HG03060 (cell line): ENCODE data around the gene MYOG.

ENCODE experiments used
- ATAC-seq: cut with Tn5 transposase; IDR thresholded peaks from one replicate; pipeline ENCODE4 v1.9.1; 2021; ENCODE audit warnings: low read depth, moderate number of reproducible peaks; ENCODE audit not compliant: unreplicated experiment

The MYOG gene

GRCh38 chr1:203049077-203049476 is 36.7 kb downstream of the MYOG start:
- ATAC-seq = no peak

DNA sequence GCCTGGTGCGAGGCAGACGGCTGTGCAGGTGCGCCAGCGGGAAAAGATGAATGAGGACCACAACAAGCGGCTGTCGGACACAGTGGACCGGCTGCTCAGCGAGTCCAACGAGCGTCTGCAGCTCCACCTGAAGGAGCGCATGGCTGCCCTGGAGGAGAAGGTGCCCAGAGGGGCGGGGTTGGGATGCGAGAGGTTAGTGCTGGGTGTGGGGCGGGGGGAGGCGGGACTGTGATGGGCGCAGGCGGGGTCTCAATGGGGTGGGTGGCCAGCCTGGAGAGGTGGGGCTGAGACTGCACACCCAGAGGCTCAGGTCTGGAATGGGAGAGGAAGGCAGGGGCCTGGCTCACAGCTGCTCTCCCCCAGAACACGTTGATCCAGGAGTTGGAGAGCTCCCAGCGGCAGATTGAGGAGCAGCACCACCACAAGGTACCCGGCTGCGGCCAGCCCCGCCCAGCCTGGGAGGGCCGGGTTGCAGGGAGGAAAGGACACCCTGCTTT is 37.2 kb downstream of the MYOG start:
- ATAC-seq = no peak

DNA sequence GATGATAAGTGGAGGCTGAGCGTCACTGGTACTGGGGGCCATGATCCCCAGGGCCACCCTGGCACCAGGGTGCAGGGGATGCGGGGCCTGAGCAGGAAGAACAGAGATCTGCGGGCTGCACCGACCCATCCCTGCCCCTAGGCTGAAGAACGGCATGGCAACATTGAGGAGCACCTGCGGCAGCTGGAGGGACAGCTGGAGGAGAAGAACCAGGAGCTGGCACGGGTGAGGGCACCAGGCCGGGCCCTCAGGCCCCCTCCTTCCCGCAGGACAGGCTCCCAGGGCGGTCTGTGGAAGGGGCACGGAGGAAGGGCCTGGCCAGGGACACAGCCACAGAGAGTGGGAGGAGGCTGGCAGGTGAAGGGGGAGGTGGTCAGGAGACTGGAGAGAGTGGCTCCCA is 37.7 kb downstream of the MYOG start:
- ATAC-seq = no peak

GRCh38 chr1:203046984-203047630 is 38.7 kb downstream of the MYOG start:
- ATAC-seq = no peak

- ATAC-seq = no peak
Measured at GRCh38 chr1:203045821-203046594, 39.8 kb downstream of the MYOG start.

GRCh38 chr1:203045336-203045735 is 40.5 kb downstream of the MYOG start:
- ATAC-seq = no peak

- no peak for ATAC-seq
Measured at GRCh38 chr1:203044546-203045250, 41.1 kb downstream of the MYOG start.

DNA sequence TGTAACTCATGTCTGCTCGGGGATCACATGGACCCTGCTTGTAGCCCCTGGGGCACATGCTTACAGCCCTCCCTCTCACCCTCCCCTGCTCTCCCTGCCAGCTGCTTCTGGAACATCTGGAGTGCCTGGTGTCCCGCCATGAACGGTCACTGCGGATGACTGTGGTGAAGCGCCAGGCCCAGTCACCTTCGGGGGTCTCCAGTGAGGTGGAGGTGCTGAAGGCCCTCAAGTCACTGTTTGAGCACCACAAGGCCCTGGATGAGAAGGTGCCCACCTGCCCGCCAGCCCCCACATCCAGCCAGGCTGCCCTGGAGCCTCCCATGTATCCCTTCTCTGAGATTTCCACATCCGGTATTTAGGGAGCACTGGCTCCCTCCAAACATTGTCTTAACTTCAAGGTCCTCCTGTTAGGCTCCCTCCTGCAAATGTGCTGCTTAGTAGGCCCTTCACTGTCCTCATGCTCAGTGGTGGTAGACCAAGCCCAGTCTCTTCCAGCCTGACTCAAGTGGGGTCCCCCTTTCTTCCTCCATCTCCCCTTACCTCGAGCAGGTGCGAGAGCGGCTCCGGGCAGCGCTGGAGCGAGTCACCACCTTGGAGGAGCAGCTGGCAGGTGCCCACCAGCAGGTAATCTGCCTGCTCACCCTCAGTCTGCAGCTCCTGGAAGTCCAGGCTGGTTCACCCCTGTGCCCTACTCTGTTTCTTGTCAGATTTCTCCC is 41.8 kb downstream of the MYOG start:
- ATAC-seq = no peak

DNA sequence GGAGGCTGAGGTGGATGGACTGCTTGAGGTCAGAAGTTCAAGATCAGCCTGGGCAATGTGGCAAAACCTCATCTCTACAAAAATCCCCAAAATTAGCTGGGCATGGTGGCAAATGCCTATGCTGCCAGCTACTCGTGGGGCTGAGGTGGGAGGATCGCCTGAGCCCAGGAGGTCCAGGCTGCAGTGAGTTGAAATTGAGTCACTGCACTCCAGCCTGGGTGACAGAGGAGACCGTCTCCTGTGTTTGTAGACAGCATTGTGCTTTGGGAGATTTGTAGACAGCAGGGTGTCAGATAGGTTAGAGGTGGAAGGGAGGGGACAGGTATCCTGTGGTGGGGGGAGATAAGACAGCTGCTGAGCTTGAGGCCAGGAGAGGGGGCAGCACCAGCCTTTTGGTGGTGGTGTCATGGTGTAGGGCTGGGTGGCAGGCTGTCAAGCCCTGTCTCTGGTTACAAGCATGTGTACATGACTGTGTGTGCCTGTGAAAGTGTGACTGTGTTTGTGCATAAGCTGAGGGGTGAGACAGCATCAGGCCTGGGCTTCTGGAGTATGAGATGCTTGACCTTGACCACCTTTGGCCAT is 44.4 kb downstream of the MYOG start:
- no peak for ATAC-seq

DNA sequence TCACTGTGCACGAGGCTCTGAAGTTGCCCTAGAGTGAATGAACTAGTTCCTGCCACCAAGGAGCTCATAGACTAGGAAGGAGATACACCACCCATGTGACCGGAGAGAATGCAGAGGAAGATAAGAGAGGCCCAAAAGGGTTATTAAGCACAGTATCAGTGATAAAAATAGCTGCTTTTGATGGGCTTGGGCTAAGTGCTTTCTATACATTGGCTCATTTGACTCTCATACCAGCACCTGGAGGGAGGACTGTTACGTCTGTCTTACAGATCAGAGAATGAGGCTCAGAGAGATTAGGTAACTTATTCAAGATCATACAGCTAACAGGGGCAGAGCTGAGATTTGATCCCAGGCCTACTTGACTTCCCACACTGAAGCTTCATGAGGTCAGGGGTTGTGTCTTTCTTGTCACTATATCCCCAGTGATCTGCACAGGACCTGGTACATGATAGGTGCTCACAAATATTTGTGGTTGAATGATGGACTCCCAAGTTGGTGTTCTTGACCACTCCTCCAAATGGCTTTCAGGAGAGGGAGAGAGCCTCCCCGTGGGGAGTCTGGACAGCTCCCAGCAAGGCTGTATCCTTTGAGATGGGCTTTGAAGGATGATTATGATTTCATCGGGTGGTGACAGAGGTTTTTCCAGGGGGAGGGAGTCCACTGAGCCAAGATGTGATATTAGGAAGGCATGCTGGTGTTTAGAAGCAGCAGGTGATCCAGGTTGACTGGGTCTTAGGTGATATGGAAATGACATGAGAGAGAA is 45.1 kb downstream of the MYOG start:
- no peak for ATAC-seq

- no peak for ATAC-seq
Measured at GRCh38 chr1:203039609-203040512, 46.0 kb downstream of the MYOG start.

DNA sequence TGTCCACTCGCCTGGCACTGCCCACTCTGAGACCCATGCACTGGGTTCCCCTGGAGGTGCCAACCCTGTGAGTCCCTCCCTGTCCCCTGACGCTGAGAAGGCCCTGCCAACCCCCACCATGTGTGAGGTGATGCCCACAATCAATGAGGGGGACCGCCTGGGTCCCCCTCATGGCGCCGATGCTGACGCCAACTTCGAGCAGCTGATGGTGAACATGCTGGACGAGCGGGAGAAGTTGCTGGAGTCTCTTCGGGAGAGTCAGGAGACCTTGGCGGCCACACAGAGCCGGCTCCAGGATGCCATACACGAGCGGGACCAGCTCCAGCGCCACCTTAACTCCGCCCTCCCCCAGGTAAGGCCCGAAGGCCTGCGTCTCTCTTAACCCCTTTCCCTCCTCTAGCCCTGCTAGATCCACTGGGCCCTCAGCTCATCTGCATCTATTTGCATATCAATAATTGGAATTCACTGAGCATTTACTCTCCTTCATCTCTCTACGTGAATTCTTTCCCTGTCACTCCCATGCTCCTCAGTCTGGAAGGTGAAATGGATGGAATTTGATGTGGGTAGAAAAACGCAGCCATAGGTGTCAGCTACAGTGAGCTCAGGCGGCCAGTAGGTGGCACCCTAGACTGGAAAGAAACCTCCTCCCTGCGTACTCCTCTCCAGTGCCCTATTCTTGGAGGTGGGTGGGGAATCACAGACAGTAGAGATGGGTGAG is 46.8 kb downstream of the MYOG start:
- ATAC-seq = no peak

- no peak for ATAC-seq
Measured at GRCh38 chr1:203038217-203038741, 47.5 kb downstream of the MYOG start.

DNA sequence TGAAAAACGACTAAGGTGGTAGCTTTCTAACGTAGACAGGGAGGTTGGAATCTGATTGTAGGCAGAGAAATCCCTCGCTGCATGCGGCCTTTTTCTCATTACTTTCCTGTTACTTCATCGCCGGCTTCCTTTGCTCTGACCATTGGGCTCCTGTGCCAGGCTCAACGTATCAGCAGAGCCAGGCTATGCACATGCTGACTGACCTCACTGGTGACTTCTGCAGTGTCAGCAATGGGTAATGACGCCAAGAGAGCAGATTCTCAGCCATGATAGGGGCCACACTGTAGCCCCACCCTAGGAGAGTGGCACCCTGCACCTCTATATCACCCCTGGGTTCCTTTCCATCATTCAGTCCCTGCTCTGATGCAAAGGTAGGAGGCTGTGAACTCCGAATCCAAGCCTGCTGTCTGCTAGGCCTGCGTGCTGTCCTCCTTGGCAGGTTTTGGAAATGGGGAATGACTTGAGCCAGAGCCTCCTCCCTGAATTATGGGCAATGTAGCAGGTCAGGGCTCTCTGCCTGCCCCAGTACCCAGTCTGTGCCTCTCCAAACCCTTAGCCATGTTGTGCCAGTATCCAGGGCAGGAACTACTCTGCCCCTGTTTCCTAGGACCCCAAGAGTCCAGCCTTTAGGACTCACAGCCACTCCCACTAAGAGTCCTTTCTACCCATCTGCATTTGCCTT is 48.2 kb downstream of the MYOG start:
- no peak for ATAC-seq

DNA sequence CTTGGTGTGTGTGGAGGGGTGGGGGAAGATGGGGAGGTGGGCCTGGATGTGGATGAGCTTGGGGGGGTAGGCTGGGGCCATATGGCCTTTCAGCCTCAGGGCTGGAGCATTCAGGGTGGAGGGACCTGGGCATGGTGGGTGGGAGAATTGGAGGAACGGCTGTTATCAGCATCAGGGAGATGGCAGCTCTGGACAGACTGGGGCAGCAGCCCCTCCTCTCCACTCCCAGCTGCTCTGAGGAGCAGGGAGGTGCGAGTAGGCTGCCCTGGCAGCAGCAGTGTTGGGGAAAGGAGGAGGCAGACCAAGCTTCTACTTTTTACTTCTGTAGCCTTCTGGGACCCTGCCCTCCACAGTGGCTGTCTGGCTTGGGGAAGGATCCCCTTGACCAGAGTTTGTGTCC is 49.3 kb downstream of the MYOG start:
- ATAC-seq = no peak

DNA sequence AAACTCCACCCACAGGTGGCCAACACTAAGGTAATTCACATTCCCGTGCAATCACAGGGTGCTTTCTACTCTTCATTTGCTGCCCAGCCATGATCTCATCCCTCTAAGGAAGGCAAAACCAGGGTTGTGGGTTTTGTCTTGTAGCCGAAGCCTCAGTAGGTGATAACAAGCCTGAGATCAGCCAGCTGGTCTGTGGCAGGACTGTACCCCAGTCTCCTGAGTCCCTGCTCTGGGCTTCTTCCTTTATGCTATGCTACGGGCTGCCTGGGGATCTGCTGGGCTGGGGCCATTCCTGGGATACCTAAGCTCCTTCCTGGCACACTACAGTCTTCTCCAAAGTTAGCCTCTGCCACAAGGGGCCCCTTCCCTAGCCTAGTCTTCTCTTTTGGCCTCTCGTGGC is 49.7 kb downstream of the MYOG start:
- no peak for ATAC-seq
